ENCODE results near the gene MRPS18A. TPM values are rescaled to one million over a fixed set of nuclear protein-coding genes. Genes with fewer than 3 reads are reported as not detected.

MRPS18A gene
- total RNA-seq, 4 donors from 2014 or later: 30.3 to 54.7 (median 42.5) TPM

- ATAC-seq (ENCODE audit: low FRiP score) (no peak), DNase-seq (ENCODE audit: low spot score) (no peak)
- no peak for TF ChIP-seq CTCF (IDR thresholded peaks at IDR 0.05)
These were observed 3.7 kb downstream of the MRPS18A start for GRCh38 chr6:43683708-43684455.

- DNase-seq (ENCODE audit: low spot score) (no peak), ATAC-seq (ENCODE audit: low FRiP score) (no peak)
- no peak for TF ChIP-seq CTCF (IDR thresholded peaks at IDR 0.05)
These were observed 4.7 kb downstream of the MRPS18A start for GRCh38 chr6:43682724-43683429.

- no peak for ATAC-seq (ENCODE audit: low FRiP score)
- TF ChIP-seq CTCF (IDR thresholded peaks at IDR 0.05): no peak
- DNase-seq (ENCODE audit: low spot score): no peak
These were observed 6.3 kb downstream of the MRPS18A start for GRCh38 chr6:43681303-43681702.

GRCh38 chr6:43680308-43681200 lies 7.0 kb downstream of the MRPS18A start:
- DNase-seq (ENCODE audit: low spot score): no peak
- no peak for ATAC-seq (ENCODE audit: low FRiP score)
- no peak for TF ChIP-seq CTCF (IDR thresholded peaks at IDR 0.05)

GRCh38 chr6:43679057-43679456 lies 8.5 kb downstream of the MRPS18A start:
- no peak for TF ChIP-seq CTCF (IDR thresholded peaks at IDR 0.05)

GRCh38 chr6:43678341-43678740 lies 9.2 kb downstream of the MRPS18A start:
- ATAC-seq (ENCODE audit: low FRiP score): no peak
- DNase-seq (ENCODE audit: low spot score): no peak
- no peak for TF ChIP-seq CTCF (IDR thresholded peaks at IDR 0.05)

More at GRCh38 chr6:43679057-43679456, 8.5 kb downstream of the MRPS18A start:
- no peak for ATAC-seq (ENCODE audit: low FRiP score)
- no peak for DNase-seq (ENCODE audit: low spot score)
